NAMALWA (cell line): ENCODE data around the gene F7.
A peak's percentile ranks its signal among the peaks of the same experiment; 100 is the strongest.
"Not testable (repeated sequence)": the region's sequence is repeated elsewhere in the genome, so short reads cannot be mapped to it uniquely, and the experiment has no call there.

Experiments used
- DNase-seq: peaks from one replicate; pipeline ENCODE4 v3.0.0-alpha.2; 2015; ENCODE audit warnings: low spot score

The F7 gene

GRCh38 chr13:113072376-113072775 lies 33.2 kb upstream of the F7 start:
- no peak for DNase-seq

- DNase-seq = no peak
Observed at GRCh38 chr13:113073942-113074341, 31.6 kb upstream of the F7 start.

GRCh38 chr13:113074401-113074800 lies 31.2 kb upstream of the F7 start:
- DNase-seq = no peak

- DNase-seq = no peak
Observed at GRCh38 chr13:113074876-113075275, 30.7 kb upstream of the F7 start.

GRCh38 chr13:113075711-113076110 lies 29.9 kb upstream of the F7 start:
- DNase-seq = no peak

- no peak for DNase-seq
Observed at GRCh38 chr13:113076681-113077401, 28.8 kb upstream of the F7 start.

GRCh38 chr13:113077566-113077952 lies 28.0 kb upstream of the F7 start:
- DNase-seq = no peak

GRCh38 chr13:113077953-113078901 lies 27.4 kb upstream of the F7 start:
- DNase-seq = no peak

GRCh38 chr13:113078902-113079780 lies 26.4 kb upstream of the F7 start:
- no peak for DNase-seq

GRCh38 chr13:113079781-113080080 lies 25.9 kb upstream of the F7 start:
- not testable (repeated sequence) for DNase-seq

- DNase-seq = peak; percentile 29
Observed at GRCh38 chr13:113080361-113080831, 25.2 kb upstream of the F7 start.

- DNase-seq = no peak
Observed at GRCh38 chr13:113080901-113081521, 24.6 kb upstream of the F7 start.

- no peak for DNase-seq
Observed at GRCh38 chr13:113082198-113083021, 23.2 kb upstream of the F7 start.

- DNase-seq = no peak
Observed at GRCh38 chr13:113083022-113083373, 22.6 kb upstream of the F7 start.

GRCh38 chr13:113083402-113084061 lies 22.1 kb upstream of the F7 start:
- DNase-seq = no peak

GRCh38 chr13:113084094-113084942 lies 21.3 kb upstream of the F7 start:
- DNase-seq = no peak

- DNase-seq = no peak
Observed at GRCh38 chr13:113084943-113085540, 20.5 kb upstream of the F7 start.

GRCh38 chr13:113086031-113086750 lies 19.4 kb upstream of the F7 start:
- DNase-seq = no peak
